ENCODE results near the gene LGALS3.
"Not testable (repeated sequence)": the region's sequence is repeated elsewhere in the genome, so short reads cannot be mapped to it uniquely, and the experiment has no call there.

LGALS3 gene

DNA sequence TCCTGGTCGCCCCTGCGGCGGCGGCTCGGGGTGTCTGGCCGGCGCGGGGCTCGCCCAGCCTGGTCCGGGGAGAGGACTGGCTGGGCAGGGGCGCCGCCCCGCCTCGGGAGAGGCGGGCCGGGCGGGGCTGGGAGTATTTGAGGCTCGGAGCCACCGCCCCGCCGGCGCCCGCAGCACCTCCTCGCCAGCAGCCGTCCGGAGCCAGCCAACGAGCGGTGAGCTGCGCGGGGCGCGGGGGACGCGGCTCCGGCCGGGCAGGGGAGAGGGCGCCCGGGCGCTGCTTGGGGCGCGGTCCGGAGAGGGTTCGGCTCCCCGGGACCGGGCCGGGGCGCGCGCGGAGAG lies at the start of gene LGALS3:
Gene LGALS3 (plus strand): TSS at position 167 of the 342 bp plus-strand sequence. CDS start 8,122 bp downstream, outside the sequence.
- no peak for DNase-seq

DNA sequence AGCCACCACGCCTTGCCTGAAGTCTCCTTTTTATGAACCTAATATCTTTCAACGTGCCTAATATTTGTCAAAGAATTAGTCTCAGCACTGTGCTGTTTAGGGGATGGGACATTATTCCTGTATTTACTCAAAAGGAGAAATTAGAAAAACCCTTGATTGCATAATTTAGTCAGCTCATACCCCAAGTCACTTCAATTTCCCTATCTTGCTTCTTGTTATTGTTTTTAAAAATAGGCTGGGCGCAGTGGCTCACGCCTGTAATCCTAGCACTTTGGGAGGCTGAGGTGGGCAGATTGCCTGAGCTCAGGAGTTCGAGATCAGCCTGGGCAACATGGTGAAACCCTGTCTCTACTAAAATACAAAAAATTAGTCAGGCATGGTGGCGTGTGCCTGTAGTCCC lies 49.1 kb upstream of the LGALS3 start:
- not testable (repeated sequence) for DNase-seq

DNA sequence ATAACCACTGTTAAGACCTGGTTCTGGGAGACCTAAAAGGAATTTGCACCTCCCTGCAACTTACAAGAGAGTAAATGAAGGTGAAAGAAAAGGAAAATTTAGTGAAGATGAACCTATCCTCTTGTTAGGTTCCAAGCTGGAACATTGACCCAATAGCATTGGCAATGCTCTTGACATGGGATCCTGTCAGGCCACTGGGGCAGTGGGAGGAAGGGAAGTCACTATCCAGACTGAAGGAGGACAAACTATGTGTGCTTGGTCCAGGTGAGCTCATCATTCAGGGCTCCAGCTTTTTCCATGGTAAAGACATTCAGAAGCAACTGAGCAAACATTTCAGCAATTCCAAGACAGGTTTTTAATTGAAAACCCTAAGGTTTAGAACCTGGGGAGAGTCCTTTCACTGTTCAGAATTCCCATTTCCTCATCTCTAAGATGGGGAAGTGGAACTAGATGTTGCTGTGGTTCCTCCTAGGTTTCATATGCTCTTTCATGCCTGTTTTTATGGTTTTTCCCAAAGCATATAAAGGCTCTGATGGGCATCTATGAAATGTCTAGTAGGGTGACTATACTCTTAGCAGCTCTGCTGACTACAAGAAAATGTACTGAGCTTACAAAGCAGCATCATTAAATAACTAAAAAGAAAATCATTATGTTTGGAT lies 44.5 kb upstream of the LGALS3 start:
- DNase-seq: no peak

DNA sequence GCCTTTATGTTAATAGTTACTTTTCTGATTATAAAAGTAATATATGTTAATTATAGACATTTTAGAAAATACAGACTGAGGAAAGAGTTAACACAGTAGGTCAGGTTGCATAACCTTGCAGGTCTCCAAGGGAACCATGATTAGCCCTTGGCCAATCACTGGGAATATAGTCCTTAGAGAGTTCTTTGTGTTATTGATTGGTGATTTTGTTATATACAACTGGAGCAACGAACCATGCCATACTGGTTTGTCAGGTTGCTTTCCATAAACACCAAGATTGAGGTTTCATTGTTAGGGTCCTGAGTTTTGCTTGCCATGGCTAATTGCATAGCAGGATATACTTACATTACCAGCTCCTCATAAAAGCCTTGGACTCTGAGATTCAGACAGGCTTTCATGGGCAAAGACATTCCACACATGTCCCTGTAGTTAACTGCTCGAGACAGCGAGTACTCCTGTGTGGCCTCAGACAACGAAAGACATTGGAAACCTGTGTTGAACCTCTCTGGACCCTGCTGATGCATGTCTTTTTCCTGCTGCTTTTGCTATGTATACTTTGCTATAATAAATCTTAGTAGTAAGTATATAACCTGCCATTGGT lies 43.9 kb upstream of the LGALS3 start:
- no peak for DNase-seq

DNA sequence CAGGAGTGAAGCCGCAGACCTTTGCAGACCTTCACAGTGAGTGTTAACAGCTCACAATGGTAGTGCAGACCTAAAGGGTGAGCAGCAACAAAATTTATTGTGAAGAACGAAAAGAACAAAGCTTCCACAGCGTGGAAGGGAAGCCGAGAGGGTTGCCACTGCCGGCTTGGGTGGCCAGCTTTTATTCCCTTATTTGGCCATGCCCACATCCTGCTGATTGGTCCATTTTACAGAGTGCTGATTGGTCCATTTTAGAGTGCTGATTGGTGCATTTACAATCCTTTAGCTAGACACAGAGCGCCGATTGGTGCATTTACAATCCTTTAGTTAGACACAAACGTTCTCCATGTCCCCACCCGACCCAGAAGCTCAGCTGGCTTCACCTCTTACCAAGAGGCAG lies 42.1 kb upstream of the LGALS3 start:
- DNase-seq: no peak

DNA sequence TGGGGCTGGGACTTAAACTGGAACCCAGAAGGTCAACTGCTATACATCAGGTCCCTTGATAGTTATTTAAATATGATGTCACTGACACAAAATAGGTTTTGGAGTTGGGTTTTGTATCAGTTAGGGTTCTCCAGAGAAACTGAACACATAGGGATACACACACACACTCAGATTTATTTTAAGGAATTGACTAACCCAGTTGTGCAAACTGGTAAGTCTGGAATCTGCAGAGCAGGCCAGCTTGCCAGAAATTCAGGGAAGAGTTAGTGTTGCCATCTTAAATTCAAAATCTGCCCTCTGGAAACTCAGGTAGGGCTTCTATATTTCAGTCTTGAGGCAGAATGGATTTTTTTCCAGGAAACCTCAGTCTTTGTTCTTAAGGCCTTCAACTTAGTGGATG lies 40.7 kb upstream of the LGALS3 start:
- no peak for DNase-seq

DNA sequence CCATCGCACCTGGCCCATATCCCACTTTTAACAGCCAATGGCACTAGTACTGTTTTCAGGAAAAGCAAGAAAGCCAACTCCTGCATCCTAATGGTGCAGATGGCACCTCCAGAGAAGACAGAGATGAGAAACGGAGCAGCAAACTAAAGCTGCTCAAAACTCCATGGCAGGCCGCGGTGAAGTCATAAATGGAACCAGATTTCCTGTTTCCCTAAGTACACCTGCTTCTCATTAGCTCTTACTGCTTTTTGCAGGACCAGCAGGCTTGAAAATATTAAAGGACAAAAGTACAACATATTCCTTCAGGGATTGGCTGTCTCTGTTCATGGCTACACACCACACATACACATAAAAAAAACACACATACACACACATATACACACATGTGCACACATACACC lies 36.7 kb upstream of the LGALS3 start:
- DNase-seq: no peak

DNA sequence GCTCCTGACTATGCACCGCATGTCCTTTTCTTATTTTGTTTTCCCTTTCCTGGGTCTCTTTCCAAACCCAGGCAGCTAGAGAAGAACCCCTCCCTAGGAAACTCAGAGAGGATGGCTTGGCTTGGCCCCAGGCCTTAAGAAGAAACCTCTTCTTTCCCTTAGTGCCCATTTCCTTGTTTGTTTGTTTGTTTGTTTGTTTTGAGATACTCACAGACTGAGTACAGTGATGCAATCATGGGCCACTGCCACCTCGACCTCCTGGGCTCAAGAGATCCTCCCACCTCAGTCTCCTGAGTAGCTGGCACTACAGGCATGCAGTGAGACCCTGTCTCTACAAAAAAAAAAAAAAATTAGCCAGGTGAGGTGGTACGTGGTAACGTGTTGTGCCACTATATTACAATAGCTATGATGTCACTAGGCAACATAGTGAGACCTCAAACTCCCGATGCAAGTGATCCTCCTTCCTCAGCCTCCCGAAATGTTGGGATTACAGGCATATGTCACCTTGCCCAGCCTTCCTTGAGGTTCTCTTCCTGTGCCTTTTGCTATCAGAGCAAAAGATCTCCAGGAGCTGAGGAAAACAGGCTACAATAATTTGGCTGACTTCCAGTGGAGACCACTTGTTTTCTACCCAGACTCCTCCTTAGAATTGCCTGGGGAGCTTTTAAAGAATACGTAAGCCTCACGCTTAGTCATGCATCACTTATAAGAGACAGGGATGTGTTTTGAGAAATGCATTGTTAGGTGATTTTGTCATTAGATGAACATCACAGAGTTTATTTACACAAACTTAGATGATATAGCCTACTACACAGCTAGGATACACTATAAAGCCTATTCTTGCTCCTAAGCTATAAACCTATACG lies 34.5 kb upstream of the LGALS3 start:
- DNase-seq: no peak

DNA sequence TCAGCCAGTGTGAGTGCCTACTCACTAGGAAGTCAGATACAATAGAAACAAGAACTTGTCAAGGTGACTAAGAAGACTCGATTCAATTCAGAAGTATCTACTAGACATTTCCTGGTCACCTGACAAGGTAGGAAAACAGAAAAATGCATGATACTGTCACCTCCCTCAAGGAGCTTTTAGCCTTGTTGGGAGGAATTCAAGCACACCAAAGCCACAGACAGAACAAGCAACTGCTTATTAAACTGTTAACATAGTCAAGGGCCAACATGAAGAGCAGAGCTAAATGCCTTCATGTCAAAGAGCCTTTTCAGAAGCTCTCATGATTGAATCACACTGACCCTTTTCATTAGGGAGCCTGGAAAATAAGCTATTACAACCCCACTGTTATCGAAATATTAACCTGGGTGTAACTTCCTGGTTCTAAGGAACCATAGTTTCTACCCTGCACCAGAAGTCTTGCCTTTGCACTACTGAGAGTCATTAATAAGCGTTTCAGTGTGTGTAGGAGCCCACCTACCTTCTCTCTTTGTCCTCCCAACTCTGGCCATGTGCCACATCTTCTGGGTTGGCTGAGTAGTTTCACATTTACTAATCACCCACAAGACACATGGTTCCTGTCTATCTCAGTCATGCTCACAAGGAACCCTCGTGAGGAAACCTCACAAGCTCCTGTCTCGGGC lies 31.0 kb upstream of the LGALS3 start:
- DNase-seq: no peak

DNA sequence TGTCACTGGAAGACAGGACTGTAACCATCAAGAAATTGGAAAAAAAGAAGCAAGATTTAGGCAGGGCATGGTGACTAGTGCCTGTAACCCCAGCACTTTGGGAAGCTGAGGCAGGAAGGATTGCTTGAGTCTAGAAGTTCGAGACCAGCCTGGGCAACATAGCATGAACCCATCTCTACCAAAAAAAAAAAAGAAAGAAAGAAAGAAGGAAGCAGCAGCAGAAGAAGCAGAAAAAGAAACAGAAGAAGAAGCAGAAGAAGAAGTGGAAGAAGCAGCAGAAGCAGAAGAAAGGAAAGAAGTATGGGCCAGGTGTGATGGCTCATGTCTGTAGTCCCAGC lies 30.5 kb upstream of the LGALS3 start:
- DNase-seq: no peak

DNA sequence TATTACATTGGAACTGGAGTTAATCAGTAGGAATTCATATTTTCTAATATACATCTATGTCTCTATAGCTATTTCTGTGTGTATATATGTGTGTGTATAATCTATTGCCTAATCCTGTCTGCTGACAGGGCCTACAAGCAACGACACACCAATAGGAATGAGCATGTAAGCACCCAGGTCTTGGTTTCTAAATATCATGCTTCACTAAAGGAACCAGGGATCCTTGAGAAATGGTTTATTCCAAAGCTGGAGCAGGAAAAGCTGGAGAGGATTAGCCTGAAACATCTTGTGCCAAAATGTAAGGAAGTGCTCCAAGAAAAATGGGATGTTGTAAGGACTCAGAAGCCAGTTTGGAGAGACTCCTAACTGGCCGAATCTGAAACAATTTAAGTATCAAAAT lies 29.3 kb upstream of the LGALS3 start:
- DNase-seq: no peak

DNA sequence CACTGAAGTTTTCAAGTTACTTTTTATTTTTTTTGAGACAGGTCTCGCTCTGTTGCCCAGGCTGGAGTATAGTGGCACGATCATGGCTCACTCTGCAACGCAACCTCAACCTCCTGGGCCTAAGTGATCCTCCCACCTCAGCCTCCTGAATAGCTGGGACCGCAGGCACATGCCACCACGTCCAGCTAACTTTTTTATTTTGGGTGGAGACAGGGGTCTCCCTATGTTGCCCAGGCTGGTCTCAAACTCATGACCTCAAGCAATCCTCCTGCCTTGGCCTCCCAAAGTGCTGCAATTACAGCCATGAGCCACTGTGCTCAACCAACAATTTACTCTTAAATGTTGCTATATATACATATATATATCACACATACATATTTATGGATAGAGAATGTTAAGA lies 27.4 kb upstream of the LGALS3 start:
- DNase-seq: no peak

DNA sequence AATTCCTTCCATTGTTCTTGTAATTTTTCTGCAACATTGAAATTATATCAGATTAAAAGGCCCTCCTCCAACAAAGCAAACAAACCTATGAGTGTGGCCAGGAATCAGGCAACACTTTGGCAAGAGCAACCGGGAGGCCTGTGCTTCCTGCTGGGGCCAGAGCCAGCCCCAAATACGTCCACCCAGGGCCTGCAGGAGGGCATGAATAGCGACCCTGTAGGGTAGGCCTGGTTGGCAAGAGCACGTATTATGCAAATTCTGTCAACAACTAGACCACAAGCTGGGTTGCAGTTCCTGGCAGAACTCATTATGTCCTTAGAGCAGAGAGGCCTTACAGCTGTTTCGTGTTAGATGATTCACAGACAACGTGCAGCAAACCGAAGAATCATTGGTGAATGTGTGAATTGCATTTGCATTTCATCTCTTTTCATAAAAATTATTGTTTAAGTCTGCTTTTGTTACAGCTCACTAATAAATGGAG lies 26.9 kb upstream of the LGALS3 start:
- no peak for DNase-seq

DNA sequence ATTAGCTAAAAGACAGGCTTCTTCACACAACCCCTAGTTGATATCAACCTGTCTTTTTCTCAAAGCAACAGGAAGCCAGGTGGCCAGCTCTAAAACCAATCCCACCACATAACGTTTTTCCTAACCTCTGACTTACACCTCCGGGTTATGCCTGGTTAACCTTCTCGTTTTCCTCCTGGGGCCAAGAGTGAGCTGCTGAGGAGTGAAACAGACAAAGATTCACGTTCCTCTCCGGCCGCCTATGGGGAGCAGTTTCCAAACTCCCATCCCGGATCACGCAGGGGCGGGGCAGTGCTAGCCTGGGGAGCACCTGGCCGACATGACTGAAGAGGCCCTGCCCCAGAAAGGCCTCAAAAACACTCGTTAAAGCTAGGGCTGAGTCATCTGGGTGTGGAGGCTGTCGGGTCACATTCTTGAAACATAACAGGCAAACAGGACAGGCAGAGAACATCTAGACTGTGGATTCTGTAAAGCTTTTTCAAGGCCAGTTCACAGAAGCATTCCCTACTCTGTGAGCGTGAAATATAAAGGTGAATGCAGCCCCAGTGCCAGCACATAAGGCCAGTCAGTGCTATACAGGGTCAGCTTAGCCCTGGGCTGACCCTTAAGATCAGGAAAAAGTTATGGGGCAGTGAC lies 25.9 kb upstream of the LGALS3 start:
- DNase-seq: no peak

DNA sequence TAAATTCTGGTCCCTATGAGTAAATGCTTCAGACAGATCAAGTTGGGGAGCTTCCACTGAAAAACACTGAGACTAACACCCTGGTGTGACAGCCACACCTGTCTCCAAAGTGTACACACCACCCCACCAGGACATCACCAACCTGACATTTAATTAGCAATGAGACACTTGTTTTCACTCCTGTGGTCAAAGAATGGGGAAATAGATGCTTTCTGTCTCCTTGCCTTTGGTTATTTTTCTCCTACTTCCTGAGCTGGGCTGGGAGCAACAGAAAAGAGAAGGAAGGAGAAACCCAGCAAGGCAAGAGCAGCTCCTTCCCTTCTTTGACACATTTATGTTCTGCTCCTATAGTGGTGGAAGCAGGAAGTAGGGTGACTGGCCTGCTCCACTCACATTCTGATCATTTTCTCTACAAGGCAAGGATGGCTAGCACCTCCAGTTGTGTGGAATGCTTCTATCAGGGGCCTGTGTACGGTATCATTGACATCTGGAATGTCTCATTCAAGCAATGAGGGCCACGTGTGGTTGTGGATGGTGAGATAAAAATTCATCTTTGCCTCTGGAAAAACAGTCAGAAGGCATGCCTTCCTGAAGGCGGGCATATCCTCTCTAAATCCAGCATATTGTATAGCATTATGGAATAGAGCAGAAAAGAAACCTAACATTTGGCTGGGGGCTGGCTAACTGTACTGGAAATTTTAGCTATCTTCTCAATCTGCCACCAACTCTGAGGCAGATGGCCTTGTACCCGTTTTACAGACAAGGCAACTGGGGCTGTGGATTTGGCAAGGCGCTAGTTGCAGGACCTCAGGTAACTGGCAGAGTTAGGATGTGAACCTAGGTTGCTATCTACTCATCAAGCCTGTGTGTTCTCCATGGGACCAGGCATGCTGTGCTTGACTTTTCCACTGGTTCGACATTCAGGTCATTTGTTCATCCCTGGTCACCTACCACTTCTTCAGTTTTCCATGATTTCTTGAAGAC lies 24.8 kb upstream of the LGALS3 start:
- DNase-seq: peak; percentile 57

DNA sequence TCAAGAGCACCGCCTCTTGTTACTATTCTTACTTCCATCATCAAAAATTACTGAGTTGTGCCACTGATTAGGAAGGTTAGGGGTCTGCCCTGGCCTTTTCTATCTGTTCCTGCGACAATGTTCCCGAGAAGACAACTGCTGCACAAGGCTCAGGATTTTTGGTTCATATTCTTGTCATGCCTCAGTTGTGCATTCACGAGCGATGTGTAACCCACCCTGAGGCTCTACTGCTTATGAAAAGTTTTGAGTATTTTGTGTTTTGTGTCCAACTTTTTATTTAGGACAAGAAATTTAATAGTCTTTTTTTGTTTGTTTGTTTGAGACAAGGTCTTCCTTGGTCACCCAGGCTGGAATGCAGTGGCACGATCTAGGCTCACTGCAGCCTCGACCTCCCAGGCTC lies 23.1 kb upstream of the LGALS3 start:
- no peak for DNase-seq

DNA sequence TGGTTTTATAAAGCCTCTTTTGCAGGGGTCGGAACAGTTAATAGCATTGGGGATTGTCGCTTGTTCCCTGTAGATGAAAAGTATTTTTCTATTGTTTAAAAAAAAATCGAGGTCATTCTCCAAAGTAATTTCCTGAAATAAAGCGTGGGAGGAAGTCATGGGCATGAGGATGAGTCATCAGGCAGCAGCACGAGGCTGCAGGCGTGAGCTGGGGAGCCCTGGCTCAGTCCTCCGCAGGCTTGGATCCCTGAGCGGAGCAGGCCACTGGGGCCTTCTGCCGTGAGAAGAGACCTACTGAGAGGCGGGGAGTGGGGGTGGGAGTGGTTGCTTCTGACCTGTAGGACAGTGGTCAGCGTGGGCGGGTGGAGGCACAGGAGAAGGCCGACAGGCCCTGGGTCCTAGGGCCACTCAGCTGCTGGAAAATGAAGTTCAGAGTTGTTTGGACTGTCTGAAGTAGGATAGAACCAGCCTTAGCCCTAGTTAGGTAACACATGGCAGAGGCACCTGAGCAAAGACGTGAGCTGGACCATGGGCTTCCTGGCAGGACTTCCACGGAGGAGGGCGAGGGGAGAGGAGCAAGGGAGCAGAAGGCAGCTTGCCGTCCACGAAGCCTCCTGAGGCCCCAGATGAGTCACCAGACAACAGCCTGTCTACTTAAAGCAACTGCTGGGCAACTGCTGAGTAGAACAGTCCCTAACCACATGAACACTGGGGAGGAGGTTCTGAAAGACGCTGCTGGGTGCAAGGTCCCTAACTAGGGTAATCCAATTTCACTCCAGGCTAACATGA lies 21.1 kb upstream of the LGALS3 start:
- peak; percentile 13 for DNase-seq

DNA sequence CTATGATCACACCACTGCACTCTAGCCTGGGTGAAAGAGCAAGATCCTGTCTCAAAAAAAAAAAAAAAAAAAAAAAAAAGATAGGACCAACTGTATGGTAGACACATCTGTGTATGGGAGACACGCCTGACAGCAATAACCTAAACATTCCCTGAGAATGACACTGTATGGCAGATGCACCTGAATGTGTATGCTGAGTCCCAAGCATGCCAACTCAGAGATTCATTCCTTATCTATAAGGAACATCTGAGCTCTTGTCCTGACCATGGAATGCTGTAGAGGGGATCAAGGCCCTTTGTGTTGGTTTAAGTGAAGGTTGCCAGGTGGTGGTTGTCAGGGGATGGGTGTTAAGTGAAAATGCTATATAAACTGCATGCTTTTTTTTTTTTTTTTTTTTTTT lies 19.2 kb upstream of the LGALS3 start:
- no peak for DNase-seq

DNA sequence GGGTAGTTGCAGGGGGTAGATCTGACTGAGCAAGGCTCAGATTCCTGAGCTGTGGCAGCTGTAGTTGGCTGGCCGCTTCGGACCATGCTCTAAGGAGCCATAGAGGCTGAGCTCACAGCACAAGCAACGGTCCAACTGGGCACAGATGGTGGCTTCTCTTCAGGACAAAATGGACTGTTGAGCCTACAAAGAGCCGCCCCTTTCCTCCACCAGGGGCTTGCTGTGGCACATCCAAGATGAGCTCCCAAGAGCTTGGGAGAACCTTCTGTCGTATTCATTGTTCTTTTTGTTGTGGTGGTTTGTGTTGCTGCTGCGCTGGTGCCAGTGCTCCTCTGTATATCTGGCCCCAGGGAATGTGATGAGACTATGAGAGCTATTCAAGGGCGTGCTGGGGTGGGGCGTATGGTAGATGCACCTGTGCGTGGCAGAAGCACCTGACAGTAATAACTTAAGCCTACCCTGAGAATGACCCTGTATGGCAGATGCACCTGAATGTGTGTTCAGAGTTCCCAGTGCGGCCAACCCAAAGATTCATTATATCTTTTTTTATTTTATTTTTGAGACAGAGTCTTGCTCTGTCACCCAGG lies 17.8 kb upstream of the LGALS3 start:
- no peak for DNase-seq

DNA sequence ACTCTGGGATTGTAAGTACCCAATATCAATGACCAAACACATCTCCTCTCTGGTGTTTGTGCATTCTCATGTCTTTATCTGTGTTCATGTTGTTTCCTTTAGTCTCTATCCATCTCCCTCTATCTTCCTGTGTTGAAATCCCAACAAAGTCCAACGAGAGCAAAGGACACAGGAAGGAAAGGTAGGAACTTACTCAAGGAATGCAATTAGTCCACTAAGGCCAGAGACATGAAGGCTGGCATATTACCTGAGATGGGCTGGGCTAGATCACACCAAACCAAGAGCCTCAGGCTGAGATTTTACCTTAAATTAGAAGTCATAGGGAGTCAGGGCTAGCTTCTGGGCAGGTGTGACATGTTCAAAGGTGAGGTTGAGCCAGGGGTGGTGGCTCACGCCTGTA lies 14.3 kb upstream of the LGALS3 start:
- DNase-seq: no peak

DNA sequence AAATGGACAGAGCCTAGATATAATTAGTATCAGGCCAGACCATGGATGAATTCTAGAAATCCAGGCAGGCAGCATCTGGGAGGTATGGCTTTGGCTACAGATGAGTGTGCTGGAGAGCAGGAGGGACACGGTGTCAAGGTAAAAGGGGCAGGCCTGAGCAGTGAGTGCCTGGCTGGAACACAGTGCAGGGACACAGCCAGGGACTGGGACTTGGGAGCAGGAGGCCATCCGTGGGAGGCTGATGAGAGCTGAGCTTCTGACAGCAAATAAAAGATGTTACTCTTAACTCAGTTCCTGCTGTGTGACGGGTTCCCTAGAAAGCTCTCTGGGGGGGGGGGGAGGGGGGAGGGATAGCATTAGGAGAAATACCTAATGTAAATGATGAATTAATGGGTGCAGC lies 13.6 kb upstream of the LGALS3 start:
- no peak for DNase-seq

Measured in GDM1 (cell line).